NCI-H128 (cell line): Measurements from ENCODE around the gene LRRC2.
"Not testable (repeated sequence)": the region's sequence is repeated elsewhere in the genome, so short reads cannot be mapped to it uniquely, and the experiment has no call there.

ENCODE experiments used
- DNase-seq: peaks from one replicate; lab custom pipeline; 2025; ENCODE audit not compliant: unreplicated experiment; lab: John Stamatoyannopoulos, UW

The LRRC2 gene

DNA sequence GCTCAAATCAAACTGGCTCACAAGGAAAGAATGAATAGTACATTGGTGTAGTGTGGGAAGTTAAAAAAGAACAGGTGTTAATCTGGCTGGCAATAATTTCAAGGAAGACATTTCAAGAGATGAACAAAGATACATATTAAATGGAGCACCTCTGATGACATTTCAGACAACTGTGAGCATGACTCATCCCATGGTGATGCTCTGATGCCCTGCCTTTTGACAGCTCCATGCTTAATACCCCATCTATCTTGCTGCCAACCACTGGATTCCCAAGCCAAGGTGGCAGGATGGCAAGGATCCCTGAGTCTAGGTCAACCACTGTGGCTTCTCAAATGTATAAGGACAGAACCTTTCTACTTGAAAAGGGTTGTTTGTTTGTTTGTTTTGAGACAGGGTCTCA lies 29.3 kb downstream of the LRRC2 start:
- DNase-seq: no peak

DNA sequence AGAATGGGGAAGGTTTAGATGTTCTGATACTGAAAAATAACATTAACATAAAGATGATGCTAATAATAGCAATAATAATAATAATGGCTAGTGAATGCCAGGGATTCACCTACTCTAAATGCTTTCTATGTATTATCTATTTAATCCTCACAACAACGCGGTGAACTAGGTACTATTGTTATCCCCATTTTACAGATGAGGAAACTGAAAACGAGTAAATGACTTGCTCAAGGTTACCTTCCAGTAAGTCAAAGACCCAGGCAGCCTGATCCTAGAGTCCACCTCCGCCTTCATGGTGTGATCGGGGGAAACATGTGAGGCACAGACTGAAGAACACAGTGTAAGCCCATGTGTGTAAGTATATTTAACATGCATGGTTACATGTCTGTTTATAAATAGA lies 30.4 kb downstream of the LRRC2 start:
- no peak for DNase-seq

DNA sequence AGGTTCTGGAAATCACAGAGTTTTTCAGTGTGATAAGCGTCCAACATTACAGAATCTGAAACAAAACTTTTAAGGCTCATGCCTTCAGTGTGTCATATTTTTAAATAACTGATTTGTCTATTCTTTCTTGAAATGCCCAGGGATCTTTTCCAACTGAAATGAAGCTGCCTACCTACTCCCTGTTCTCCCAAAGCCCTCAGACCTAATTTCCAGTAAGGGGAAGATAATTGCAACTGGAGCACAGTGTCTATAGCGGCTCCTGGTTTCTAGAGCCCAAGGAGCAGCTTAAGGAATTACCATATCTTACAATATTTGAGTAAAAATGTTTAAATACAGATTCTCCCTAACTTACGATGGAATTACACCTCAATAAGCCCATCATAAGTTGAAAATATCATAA lies 33.0 kb downstream of the LRRC2 start:
- no peak for DNase-seq

GRCh38 chr3:46527239-46527638 lies 38.9 kb downstream of the LRRC2 start:
- DNase-seq: no peak

DNA sequence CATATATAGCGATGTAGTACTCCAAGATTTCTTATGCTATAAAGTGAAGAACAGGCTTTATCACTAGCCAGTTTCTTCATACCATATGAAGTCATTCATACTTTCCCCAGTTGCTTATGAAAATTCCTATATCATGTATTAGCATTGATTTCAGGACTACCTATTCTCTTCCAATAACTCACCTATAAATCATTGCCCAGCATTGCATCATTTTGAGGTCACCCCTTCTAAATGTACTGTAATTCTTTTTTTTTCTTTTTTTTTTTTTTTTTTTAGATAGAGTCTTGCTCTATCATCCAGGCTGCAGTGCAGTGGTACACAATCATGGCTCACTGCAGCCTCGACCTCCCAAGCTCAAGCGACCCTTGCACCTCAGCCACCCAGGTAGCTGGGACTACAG lies 41.3 kb downstream of the LRRC2 start:
- DNase-seq: no peak

DNA sequence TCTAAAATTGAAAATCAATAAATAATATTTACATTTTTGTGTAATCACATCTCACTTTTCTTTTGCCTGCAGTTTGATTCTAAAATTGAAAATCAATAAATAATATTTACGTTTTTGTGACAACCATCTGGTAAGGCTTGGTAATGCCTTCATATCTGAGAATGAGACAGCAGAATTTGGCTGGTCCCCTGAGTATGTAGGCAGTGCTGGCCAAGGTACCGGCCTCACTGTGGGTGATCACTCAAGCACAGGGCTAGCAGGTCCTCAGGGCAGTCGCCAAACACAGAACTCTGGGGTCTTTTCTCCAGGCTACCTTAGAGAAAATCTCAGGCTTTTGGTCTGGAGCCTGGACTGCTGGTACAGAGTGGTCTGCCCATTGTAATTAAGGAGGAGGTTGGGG lies 42.1 kb downstream of the LRRC2 start:
- DNase-seq: no peak

DNA sequence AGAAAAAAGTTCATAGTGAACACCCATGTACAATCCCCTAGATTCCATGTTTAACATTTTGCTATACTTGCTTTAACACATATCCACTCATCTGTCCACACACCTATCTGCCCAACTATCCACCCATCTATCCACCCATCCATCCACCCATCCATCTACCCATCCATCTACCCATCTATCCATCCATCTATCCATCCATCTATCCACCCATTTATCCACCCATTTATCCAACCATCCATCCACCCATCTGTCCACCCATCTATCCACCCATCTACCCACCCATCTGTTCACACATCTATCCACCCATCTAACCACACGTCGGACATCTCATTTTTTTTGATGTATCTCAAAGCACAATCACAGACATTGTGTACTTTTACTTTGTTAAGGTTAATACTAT lies 42.5 kb downstream of the LRRC2 start:
- DNase-seq: no peak

- DNase-seq: not testable (repeated sequence)
Observed at GRCh38 chr3:46522201-46522600, 43.9 kb downstream of the LRRC2 start.

DNA sequence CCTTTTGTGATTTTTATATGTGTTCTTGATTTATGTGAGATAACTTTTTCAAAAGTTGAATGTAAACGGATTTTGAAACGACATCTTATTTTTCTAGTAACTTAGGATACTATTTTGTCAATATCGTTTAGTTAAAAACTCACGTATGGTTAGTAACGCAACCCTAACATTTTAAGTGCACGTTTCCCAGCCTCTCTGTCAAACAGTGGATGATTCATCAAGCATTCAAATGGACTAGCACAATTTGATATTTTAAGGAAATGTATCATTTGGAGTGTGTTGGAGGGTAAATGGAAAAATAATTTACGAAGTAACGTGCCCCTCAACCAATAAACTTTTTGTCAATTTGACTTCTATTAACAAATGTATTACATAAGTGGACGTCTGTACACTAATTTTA lies 45.0 kb downstream of the LRRC2 start:
- no peak for DNase-seq

- DNase-seq: no peak
Observed at GRCh38 chr3:46520531-46520930, 45.6 kb downstream of the LRRC2 start.

DNA sequence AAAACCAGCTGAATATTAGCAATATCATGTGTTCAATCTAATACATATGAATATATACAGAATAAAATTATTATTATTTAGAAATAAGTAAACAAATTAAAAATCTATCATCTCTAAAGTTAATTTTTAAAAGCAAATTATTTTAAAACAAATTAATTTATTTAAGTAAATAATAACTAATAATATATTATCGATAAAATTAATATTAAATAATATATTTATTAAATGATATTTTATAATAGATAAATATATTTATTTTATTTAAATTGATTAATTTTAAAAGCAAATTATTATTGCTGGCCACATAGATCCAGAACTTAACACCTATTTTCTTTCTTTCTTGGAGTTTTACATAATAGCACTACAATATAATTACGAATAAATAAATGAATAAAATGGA lies 46.1 kb downstream of the LRRC2 start:
- DNase-seq: no peak

DNA sequence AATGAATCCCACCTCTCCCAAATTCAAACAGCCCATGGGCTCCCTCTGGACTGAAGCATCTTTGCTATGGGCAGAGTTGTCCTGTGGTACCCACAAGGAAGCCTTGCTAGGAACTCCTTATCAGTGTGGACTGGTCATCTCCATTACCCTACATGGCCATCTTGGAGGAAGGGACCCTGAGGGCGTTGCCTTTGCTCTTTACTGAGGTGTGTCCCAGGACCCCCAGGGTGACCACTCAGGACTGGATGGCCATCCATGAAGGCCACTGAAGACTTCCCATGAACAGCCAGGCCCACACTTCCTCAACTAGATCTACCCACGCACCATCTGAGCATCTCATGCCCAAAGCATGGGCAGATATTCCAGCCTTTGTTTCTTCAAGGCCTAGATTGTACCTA lies 48.3 kb downstream of the LRRC2 start:
- no peak for DNase-seq

DNA sequence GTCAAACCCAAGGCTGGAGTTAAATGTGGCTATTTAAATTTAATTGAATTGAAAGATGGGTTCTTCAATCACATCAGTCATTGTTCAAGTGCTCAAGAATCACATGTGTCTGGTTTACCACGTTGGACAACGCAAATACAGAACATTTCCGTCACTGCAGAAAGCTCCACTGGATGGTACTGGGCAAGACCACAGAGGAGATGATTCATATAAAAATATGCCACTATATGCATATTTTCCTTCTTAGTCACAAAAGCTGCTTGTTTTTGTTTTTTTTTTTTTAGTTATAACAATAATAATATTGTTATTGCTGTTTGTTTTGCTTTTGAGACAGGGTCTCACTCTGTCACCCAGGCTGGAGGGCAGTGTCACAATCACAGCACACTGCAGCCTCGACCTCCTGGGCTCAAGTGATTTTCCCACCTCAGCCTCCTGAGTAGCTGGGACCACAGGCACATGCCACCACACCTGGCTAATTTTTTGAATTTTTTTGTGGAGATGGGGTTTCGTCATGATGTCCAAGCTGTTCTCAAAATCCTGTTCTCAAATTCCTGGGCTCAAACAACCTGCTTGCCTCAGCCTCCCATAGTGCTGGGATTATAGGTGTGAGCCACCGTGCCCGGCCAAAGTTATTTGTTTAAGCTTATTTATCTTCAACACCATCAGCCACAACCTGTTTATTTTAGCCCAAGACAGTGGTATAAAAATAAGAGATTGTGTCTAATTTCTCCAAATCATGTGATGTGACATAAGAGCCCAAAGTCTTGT lies 48.9 kb downstream of the LRRC2 start:
- DNase-seq: no peak

GRCh38 chr3:46516521-46516920 lies 49.6 kb downstream of the LRRC2 start:
- DNase-seq: no peak

GRCh38 chr3:46512191-46512749 lies 53.8 kb downstream of the LRRC2 start:
- DNase-seq: no peak

- DNase-seq: no peak
Observed at GRCh38 chr3:46509661-46510187, 56.4 kb downstream of the LRRC2 start.

GRCh38 chr3:46508850-46509591 lies 57.1 kb downstream of the LRRC2 start:
- DNase-seq: no peak

- DNase-seq: no peak
Observed at GRCh38 chr3:46506526-46506925, 59.6 kb downstream of the LRRC2 start.

- DNase-seq: no peak
Observed at GRCh38 chr3:46505953-46506352, 60.1 kb downstream of the LRRC2 start.

DNA sequence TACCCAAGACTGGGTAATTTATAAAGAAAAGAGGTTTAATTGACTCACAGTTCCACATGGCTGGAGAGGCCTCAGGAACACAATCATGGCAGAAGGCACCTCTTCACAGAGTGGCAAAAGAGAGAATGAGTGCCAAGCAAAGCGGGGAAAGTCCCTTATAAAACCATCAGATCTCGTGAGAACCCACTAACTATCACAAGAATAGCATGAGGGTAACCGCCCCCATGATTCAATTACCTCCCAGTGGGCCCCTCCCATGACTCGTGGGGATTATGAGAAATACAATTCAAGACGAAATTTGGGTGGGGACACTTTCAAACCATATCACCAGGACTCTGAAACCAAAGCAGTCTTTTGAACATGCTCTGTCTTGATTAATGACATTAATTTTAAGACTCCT lies 61.3 kb downstream of the LRRC2 start:
- DNase-seq: no peak

DNA sequence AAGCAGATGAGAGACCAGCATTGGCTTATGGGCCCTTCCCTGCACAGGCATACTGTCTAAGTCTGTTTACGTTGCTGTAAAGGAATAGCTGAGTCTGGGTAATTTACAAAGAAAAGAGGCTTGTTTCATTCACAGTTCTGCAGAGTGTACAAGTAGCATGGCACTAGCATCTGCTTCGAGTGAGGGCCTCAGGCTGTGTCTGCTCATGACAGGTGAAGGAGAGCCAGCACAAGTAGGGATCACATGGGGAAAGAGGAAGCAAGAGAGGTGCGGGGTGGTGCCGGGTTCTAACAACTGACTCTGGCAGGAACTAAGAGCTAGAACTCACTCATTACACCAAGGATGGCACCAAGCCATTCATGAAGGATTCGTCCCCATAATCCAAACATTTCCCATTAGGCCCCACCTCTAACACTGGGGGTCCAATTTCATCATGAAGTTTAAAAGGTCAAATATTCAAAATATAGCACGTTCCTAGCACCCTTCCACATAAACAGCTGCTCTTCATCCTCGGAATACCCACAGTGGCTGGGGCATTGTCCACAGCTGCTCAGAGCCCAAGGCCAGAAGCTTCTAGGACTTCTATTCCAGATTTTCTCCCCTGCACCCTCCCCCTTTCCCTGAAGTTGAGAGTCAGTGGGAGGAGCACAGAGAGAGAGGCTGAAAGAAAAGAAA lies 62.8 kb downstream of the LRRC2 start:
- DNase-seq: no peak

GRCh38 chr3:46501702-46502101 lies 64.4 kb downstream of the LRRC2 start:
- DNase-seq: no peak
